IPS-18a (cell line): ENCODE measurements around the gene EFCAB10.
A peak's percentile ranks its signal among the peaks of the same experiment; 100 is the strongest.
"Not testable (repeated sequence)": the region's sequence is repeated elsewhere in the genome, so short reads cannot be mapped to it uniquely, and the experiment has no call there.

Source experiments
- H3K27ac ChIP-seq: one replicate; pipeline ENCODE4 v1.5.1; 2013; ENCODE audit warnings: low read length
- H3K27me3 ChIP-seq: one replicate; pipeline ENCODE4 v1.6.1; 2013; ENCODE audit warnings: mild to moderate bottlenecking, low read length; ENCODE audit not compliant: control insufficient read depth, insufficient read depth
- H3K36me3 ChIP-seq: one replicate; pipeline ENCODE4 v1.6.1; 2013; ENCODE audit warnings: low read depth, low read length; ENCODE audit not compliant: control insufficient read depth
- H3K4me1 ChIP-seq: one replicate; pipeline ENCODE4 v1.6.1; 2013; ENCODE audit warnings: low read depth, low read length; ENCODE audit not compliant: control insufficient read depth
- H3K4me3 ChIP-seq: one replicate; pipeline ENCODE4 v1.5.1; 2013; ENCODE audit warnings: low read length
- H3K9ac ChIP-seq: one replicate; pipeline ENCODE4 v1.6.1; 2013; ENCODE audit warnings: mild to moderate bottlenecking, low read length, moderate library complexity
- H3K9me3 ChIP-seq: one replicate; pipeline ENCODE4 v1.6.1; 2013; ENCODE audit warnings: low read depth, low read length; ENCODE audit not compliant: control insufficient read depth

Gene EFCAB10

GRCh38 chr7:105613611-105614330 is 32.5 kb upstream of the EFCAB10 start:
- H3K4me1 ChIP-seq: no peaks in the 10 kb centered on the region
- no peaks in the 10 kb centered on the region for H3K27me3 ChIP-seq
- H3K27ac ChIP-seq: no peak overlapping the region
- no peaks in the 10 kb centered on the region for H3K9me3 ChIP-seq
- H3K4me3 ChIP-seq: no peak overlapping the region
- peaks cover 60% of the 10 kb centered on the region for H3K36me3 ChIP-seq
- H3K9ac ChIP-seq: no peak overlapping the region

- Histone ChIP-seq H3K36me3 (peaks cover 52% of the 10 kb centered on the region), H3K9ac (no peak overlapping the region), H3K9me3 (no peaks in the 10 kb centered on the region), H3K27ac (no peak overlapping the region), H3K27me3 (no peaks in the 10 kb centered on the region), H3K4me3 (no peak overlapping the region), H3K4me1 (no peaks in the 10 kb centered on the region)
Observed at GRCh38 chr7:105612806-105613205, 31.5 kb upstream of the EFCAB10 start.

GRCh38 chr7:105611856-105612775 is 30.8 kb upstream of the EFCAB10 start:
- H3K9ac ChIP-seq: no peak overlapping the region
- H3K27me3 ChIP-seq: no peaks in the 10 kb centered on the region
- peaks cover 51% of the 10 kb centered on the region for H3K36me3 ChIP-seq
- H3K9me3 ChIP-seq: no peaks in the 10 kb centered on the region
- no peak overlapping the region for H3K4me3 ChIP-seq
- H3K27ac ChIP-seq: no peak overlapping the region
- no peaks in the 10 kb centered on the region for H3K4me1 ChIP-seq

- H3K4me3 ChIP-seq: no peak overlapping the region
- no peak overlapping the region for H3K9ac ChIP-seq
- peaks cover 3% of the 10 kb centered on the region for H3K4me1 ChIP-seq
- H3K9me3 ChIP-seq: no peaks in the 10 kb centered on the region
- no peaks in the 10 kb centered on the region for H3K27me3 ChIP-seq
- H3K27ac ChIP-seq: no peak overlapping the region
- peaks cover 44% of the 10 kb centered on the region for H3K36me3 ChIP-seq
Observed at GRCh38 chr7:105610165-105610930, 29.1 kb upstream of the EFCAB10 start.

GRCh38 chr7:105602325-105603305 is 21.3 kb upstream of the EFCAB10 start:
- Histone ChIP-seq H3K4me3 (no peak overlapping the region), H3K9me3 (no peaks in the 10 kb centered on the region), H3K4me1 (peaks cover 13% of the 10 kb centered on the region), H3K36me3 (peaks cover 12% of the 10 kb centered on the region), H3K9ac (no peak overlapping the region), H3K27me3 (no peaks in the 10 kb centered on the region), H3K27ac (no peak overlapping the region)

- H3K4me1 ChIP-seq: peaks cover 20% of the 10 kb centered on the region
- H3K4me3 ChIP-seq: no peak overlapping the region
- no peaks in the 10 kb centered on the region for H3K9me3 ChIP-seq
- H3K36me3 ChIP-seq: no peaks in the 10 kb centered on the region
- H3K27me3 ChIP-seq: no peaks in the 10 kb centered on the region
- H3K9ac ChIP-seq: no peak overlapping the region
- no peak overlapping the region for H3K27ac ChIP-seq
Observed at GRCh38 chr7:105600720-105601550, 19.6 kb upstream of the EFCAB10 start.

GRCh38 chr7:105599551-105599950 is 18.3 kb upstream of the EFCAB10 start:
- no peaks in the 10 kb centered on the region for H3K27me3 ChIP-seq
- no peak overlapping the region for H3K27ac ChIP-seq
- no peak overlapping the region for H3K9ac ChIP-seq
- H3K36me3 ChIP-seq: no peaks in the 10 kb centered on the region
- no peak overlapping the region for H3K4me3 ChIP-seq
- H3K4me1 ChIP-seq: peaks cover 20% of the 10 kb centered on the region
- H3K9me3 ChIP-seq: no peaks in the 10 kb centered on the region

- not testable (repeated sequence) for H3K36me3 ChIP-seq, H3K9ac ChIP-seq, H3K27me3 ChIP-seq, H3K27ac ChIP-seq, H3K9me3 ChIP-seq, H3K4me3 ChIP-seq
- peaks cover 20% of the 10 kb centered on the region for H3K4me1 ChIP-seq
Observed at GRCh38 chr7:105599080-105599479, 17.8 kb upstream of the EFCAB10 start.

GRCh38 chr7:105596866-105597265 is 15.6 kb upstream of the EFCAB10 start:
- H3K27me3 ChIP-seq: no peaks in the 10 kb centered on the region
- H3K4me1 ChIP-seq: peaks cover 20% of the 10 kb centered on the region
- H3K27ac ChIP-seq: no peak overlapping the region
- H3K9me3 ChIP-seq: no peaks in the 10 kb centered on the region
- H3K4me3 ChIP-seq: peak overlapping the region; percentile 9
- H3K36me3 ChIP-seq: no peaks in the 10 kb centered on the region
- no peak overlapping the region for H3K9ac ChIP-seq

GRCh38 chr7:105594034-105594433 is 12.7 kb upstream of the EFCAB10 start:
- peaks cover 9% of the 10 kb centered on the region for H3K4me1 ChIP-seq
- H3K9ac ChIP-seq: no peak overlapping the region
- H3K36me3 ChIP-seq: no peaks in the 10 kb centered on the region
- no peaks in the 10 kb centered on the region for H3K9me3 ChIP-seq
- H3K27me3 ChIP-seq: no peaks in the 10 kb centered on the region
- H3K27ac ChIP-seq: no peak overlapping the region
- no peak overlapping the region for H3K4me3 ChIP-seq
